Activated CD8-positive, alpha-beta memory T cell treated with anti-CD3 and anti-CD28 coated beads, Interleukin-2, amount 50 U/mL, for 48 hours (primary cell): Measurements from ENCODE around the gene MAPRE2.
"Not testable (repeated sequence)": the region's sequence is repeated elsewhere in the genome, so short reads cannot be mapped to it uniquely, and the experiment has no call there.

Experiments used
- DNase-seq: peaks from one replicate; pipeline ENCODE4 v3.0.0-alpha.2; 2020

MAPRE2 gene

GRCh38 chr18:35157181-35157580, 116.0 kb downstream of the MAPRE2 start:
- DNase-seq = no peak

GRCh38 chr18:35158728-35159450, 117.7 kb downstream of the MAPRE2 start:
- DNase-seq = no peak

DNA sequence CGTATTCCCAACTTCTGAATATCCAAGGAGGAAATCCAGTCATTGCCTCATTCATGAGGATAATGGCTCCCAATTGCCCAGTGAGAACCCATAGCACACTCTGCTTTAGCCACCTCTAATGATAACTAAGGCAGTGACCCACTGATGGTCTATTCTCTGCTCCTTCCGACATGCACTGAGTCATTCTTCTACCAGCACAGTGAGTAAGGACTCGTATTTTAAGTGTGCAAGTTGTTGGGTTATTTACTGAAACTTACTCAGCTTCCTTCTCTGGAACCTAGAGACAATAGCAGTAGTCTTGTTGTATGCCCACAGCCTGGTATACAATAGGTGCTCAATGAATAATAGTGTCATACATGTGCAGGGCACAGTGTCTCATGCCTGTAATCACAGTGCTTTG, 118.6 kb downstream of the MAPRE2 start:
- no peak for DNase-seq

- no peak for DNase-seq
Measured at GRCh38 chr18:35161485-35161884, 120.3 kb downstream of the MAPRE2 start.

- no peak for DNase-seq
Measured at GRCh38 chr18:35161934-35162333, 120.7 kb downstream of the MAPRE2 start.

- no peak for DNase-seq
Measured at GRCh38 chr18:35163014-35163539, 121.9 kb downstream of the MAPRE2 start.

- no peak for DNase-seq
Measured at GRCh38 chr18:35163721-35164120, 122.5 kb downstream of the MAPRE2 start.

DNA sequence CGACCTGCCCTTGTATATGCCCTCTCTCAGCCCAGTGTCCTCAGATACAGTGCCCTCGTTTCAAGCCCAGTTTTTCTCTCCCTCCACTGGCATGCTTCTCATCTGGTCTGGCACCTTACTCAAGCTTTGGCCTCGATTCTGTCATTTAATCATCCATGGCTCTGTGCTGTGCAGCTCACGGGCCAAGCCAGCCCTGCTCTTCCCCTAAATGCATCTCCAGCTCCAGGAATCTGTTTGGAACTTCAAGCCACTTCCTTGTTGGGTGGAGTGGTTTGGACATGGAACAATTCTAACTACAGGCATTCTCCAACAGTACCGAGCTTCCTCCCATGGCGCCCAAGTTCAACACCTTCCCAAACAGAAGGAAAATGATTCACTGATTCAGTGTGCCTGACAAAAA, 122.9 kb downstream of the MAPRE2 start:
- no peak for DNase-seq

DNA sequence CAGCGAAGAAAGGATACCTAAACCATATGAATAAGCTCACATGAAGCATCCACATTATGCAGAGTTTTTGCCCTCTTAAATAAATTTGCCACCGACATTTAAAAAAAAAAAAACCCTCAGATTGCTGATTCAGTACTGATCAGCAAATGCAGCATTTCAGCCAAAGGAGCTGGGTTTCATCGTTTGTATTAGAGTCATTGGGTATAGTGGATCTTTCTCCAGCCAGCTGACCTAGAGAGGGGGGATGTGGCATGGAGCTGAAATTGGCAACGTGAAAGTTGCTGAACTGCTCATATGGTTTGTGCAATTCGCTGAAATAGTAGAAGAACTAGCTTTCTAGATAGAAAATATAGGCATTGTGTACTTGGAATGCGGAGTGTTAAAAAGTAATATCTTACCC, 126.1 kb downstream of the MAPRE2 start:
- DNase-seq = no peak

GRCh38 chr18:35167857-35168256, 126.6 kb downstream of the MAPRE2 start:
- DNase-seq = no peak

GRCh38 chr18:35170323-35170722, 129.1 kb downstream of the MAPRE2 start:
- not testable (repeated sequence) for DNase-seq

DNA sequence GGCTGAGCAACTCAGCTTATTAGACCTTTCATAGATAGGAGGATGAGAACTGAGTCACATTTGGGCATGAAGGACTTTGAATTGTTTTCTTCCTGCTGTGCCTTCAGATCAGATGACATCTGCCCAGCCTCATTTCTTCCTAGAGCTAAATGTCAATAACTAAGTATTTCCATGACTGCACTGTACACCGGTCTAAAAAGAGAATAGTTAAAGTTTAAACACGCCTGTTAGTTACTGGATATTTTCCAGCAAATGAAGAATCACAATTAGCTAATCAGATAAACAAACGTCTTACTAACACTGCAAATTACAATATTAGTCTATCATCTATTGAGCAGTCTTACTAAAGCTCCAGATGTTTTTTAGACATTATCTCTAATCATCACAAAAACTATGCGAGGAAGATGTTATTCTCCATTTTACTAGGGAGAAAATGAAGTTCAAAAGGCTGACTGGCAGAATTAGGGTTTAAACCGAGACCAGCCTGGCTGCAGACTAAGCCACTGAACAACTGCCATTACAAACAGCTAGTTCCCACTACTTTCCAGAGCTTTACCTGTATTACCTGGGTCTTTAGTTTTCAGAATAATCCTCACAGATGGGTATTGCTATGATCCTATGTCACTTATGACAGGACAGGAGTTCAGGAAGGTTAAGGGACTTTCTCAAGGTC, 130.2 kb downstream of the MAPRE2 start:
- no peak for DNase-seq

GRCh38 chr18:35172009-35172408, 130.8 kb downstream of the MAPRE2 start:
- DNase-seq = no peak

DNA sequence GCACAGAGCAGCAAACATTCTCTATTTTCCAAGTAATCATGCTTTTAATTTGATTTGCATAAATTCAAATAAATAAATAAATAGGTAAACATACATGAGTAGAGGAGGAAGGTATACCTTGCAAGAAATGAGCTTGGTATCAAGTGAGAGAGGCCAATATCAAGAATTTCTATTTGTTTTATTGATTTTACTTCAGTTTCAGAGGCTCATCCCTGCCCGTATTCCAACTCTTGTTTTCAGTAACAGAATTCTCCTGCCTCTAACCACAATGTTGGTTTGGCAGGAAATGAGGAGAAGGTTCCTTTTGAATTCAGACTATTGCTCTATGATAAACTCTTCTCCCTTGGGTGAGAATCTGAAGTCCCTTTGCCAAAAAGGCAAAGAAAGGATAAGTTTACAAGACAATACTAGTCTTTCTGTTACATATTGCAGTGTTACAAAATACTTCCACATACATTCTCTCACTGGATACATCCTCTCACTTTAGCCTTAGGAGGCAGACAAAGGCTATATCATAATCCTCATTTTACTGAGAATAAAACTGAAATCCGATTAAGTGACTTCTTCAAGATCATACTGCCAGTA, 131.3 kb downstream of the MAPRE2 start:
- no peak for DNase-seq

- no peak for DNase-seq
Measured at GRCh38 chr18:35174093-35174731, 133.0 kb downstream of the MAPRE2 start.

DNA sequence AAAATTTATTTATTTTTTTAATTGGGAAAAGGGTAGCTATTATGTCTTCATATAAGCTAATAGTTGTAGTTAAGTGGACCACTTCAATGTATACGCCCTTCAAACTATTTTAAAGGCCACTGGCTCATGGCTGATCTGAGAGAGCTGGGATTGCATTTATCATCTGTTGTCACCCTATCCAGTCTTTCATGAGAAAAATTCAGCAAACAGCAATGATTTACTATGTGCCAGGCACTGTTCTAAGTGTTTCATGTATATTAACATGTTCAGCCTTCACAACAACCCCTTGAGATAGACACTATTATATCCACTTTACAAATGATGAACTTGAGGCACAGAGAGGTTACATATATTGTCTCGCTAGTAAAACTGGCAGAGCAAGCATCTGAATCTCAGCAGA, 133.5 kb downstream of the MAPRE2 start:
- no peak for DNase-seq

DNA sequence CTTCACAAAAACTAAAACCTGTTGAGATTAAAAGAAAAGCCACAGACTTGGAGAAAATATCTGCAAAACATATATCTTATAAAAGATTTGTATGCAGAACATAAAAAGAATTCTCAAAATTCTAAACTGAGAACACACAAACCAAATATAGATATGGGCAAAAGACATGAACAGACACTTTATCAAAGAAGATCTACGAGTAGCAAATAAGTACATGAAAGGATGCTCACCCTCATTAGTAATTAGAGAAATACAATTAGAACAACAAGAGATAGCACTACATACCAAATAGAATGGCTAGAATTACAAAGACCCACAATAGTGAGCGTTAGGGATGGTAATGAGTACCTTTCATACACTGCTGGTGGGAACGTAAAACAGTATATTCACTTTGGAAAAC, 135.7 kb downstream of the MAPRE2 start:
- no peak for DNase-seq

GRCh38 chr18:35178260-35178659, 137.0 kb downstream of the MAPRE2 start:
- DNase-seq = no peak

GRCh38 chr18:35179906-35180305, 138.7 kb downstream of the MAPRE2 start:
- no peak for DNase-seq

DNA sequence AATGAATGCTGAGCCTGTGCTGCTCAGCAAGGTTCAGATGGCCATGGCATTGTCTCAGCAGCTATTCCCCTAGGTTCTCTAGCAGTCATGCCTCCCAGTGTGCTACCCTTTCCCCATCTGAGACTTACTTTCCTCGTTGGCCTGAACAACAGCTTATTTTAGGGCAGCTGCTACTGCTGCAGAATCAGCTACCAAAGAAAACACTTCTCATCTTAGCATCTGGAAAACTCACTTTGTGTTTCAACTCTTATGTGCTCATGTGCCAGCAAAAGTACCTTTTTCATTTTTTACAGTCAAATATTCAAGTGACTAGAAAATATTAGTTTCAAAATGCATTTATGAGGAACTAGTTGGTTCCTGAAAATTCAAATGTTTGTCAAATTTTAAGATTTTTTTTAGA, 139.2 kb downstream of the MAPRE2 start:
- DNase-seq = no peak

DNA sequence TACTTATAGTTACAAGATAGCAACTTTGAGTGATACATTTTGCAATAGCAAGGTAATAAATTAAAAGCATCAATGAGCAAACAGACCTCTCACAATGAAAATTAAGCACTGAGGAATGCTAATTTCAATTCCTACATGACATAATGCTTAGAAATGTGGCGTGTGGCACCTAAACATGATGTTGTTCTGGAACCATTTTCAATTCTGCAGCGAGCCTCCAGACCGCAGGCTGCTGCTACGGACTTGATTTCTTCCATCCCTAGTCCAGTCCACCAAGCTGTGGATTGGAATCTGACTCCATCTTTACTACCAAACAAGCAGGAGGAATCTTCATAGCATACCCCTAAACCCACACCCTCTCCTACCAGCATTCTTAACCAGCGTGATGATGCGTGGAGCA, 140.9 kb downstream of the MAPRE2 start:
- no peak for DNase-seq

GRCh38 chr18:35183886-35184285, 142.7 kb downstream of the MAPRE2 start:
- DNase-seq = no peak

DNA sequence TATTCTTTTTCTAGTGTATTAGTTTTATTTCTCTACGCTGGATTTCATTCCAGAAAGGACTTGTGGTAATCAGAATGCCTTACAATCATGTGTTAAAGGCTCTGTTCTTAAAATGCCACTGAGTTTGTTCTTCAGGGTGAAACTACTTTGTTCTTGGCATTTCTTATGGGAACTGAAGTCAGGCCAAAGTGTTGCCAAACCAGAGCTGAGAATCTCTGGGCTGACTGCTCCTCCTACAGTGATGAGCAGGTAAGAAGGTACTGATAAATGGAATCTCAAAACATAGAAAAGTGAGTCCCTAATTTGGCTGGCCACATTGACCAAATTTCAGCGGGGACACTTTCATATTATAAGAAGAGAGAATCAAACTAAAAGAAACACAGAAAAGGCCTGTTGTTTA, 144.6 kb downstream of the MAPRE2 start:
- no peak for DNase-seq
